Left ventricle myocardium inferior (tissue), 1 donor: ENCODE data around the gene GLRX3. TPM values are rescaled to one million over a fixed set of nuclear protein-coding genes. Genes with fewer than 3 reads are reported as not detected.
A peak's percentile ranks its signal among the peaks of the same experiment; 100 is the strongest.
"Not testable (repeated sequence)": the region's sequence is repeated elsewhere in the genome, so short reads cannot be mapped to it uniquely, and the experiment has no call there.

Experiments used
- DNase-seq: peaks from one replicate; pipeline ENCODE4 v3.0.0-alpha.2; 2020
- H3K27ac ChIP-seq: fragments of 200-600 bp; replicated peaks from 2 replicates; pipeline ENCODE4 v1.8.0; 2021
- H3K27me3 ChIP-seq: fragments of 200-600 bp; 2 replicates; pipeline ENCODE4 v1.8.0; 2021; ENCODE audit warnings: low read depth
- H3K36me3 ChIP-seq: fragments of 200-600 bp; 2 replicates; pipeline ENCODE4 v1.8.0; 2021
- H3K4me1 ChIP-seq: fragments of 200-600 bp; 2 replicates; pipeline ENCODE4 v1.8.0; 2021
- H3K4me3 ChIP-seq: fragments of 200-600 bp; 2 replicates; pipeline ENCODE4 v1.8.0; 2021; ENCODE audit warnings: mild to moderate bottlenecking, moderate library complexity
- H3K9me3 ChIP-seq: fragments of 200-600 bp; replicated peaks from 2 replicates; pipeline ENCODE4 v1.8.0; 2021
- intact Hi-C: fragments of 100-400 bp; cut with micrococcal nuclease; formaldehyde crosslinking; loops from one replicate; pipeline ENCODE4 v1.11.0; 2022
- total RNA-seq: library from RNA; stranded (reverse); fragmentation: NEBNext Ultra II Directional; extraction: Animal tissue kit (Norgen Biotek cat#: 25700); gene quantifications from one replicate; pipeline ENCODE4 v1.2.1, GENCODE V29; 2021
- TF ChIP-seq, protein P1 (sequence below): fragments of 200-600 bp; IDR thresholded peaks from 2 replicates; pipeline ENCODE4 v1.8.0; 2021; ENCODE audit warnings: antibody characterized with exemption, mild to moderate bottlenecking, borderline replicate concordance
- donor health status: DM: no; HTN: yes; CAD: no; lungs with severe emphysema.

GLRX3 gene
- total RNA-seq, 1 donor from 2014 or later: 69.2 TPM

DNA sequence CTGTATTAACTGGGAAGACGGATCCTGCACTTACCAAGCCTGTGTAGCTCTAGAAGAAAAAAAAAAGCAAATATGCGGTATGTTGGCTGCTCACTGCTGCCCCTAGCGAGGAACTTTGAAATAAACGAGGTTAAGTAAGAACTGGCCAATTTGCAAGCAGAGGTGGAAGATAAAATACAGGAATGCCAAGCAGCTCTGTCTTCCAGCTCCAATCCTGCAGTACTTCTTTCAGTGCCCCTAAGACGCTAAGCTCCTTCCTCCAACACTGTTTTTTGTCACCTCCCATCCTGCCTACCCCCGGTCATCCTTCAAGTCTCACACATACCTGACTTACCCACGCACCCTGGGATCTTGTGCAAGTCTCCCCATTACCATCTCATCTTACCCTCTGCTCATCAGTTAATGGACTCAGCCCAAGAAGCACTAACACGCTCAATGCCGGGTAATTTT lies 26.4 kb upstream of the GLRX3 start:
- peak; percentile 38 for DNase-seq
- no peaks in the 10 kb centered on the region for H3K36me3 ChIP-seq
- intact Hi-C loops: no loop called here

DNA sequence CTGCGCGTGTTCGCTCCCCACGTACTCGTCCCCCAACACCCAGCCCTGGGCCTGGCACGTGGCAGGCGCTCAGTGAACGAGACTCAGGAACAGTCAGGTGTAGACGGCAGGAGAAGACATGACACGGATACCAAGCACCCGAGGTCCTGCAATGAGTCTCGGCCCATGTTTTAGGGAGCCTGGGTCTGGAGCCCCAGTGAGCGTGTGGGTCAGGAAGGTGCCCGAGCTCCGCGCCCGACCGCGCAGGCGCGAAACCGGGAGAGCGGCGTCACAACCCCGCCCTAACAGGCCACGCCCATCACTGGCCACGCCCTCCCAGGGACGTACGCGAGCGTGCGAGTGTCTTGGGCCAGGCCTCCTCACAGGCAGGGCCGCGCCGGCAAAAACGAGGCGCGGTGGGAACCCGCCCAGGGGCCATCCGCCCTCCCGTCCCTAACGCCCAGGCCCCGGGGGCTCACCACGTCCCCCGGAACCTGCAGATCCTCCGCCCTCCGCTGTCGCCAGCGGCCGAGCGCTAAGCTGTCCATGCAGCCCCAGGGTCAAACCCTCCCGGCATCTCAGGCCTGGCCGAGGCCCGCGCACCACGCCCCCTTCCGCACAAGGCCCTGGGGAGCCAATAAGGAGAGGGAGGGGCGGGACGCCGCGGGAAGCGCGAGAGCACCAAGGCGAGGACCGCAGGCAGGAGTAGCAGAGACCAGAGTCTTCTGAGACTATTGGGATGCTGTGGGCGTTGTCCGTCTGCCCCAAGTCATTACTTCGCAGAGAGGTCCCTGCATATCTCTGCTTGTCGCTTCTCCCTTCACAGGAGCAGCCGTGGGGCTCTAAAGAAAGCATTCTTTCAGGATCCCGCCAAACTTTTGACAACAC lies 25.7 kb upstream of the GLRX3 start, which contains the start of gene C10orf143:
Gene C10orf143, minus strand, starts transcription at position 585 of the 867 bp plus-strand sequence. Its CDS starts 58 bp downstream, at position 527.
- TF ChIP-seq, protein P1, sequence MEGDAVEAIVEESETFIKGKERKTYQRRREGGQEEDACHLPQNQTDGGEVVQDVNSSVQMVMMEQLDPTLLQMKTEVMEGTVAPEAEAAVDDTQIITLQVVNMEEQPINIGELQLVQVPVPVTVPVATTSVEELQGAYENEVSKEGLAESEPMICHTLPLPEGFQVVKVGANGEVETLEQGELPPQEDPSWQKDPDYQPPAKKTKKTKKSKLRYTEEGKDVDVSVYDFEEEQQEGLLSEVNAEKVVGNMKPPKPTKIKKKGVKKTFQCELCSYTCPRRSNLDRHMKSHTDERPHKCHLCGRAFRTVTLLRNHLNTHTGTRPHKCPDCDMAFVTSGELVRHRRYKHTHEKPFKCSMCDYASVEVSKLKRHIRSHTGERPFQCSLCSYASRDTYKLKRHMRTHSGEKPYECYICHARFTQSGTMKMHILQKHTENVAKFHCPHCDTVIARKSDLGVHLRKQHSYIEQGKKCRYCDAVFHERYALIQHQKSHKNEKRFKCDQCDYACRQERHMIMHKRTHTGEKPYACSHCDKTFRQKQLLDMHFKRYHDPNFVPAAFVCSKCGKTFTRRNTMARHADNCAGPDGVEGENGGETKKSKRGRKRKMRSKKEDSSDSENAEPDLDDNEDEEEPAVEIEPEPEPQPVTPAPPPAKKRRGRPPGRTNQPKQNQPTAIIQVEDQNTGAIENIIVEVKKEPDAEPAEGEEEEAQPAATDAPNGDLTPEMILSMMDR: no peak
- peaks cover 39% of the 10 kb centered on the region for H3K4me1 ChIP-seq
- H3K27ac ChIP-seq: peak within 1 kb of the TSS; percentile 97
- H3K9me3 ChIP-seq: no peaks in the 10 kb centered on the region
- intact Hi-C loops: no loop called here
- no peaks in the 10 kb centered on the region for H3K27me3 ChIP-seq
- H3K4me3 ChIP-seq: peak within 1 kb of the TSS; percentile 94
- H3K36me3 ChIP-seq: no peaks in the 10 kb centered on the region
- DNase-seq: peak; percentile 98

More for the DNA sequence above, 26.4 kb upstream of the GLRX3 start:
- TF ChIP-seq, protein P1: peak; percentile 88
- Histone ChIP-seq H3K9me3 (no peaks in the 10 kb centered on the region), H3K27me3 (no peaks in the 10 kb centered on the region), H3K4me1 (peaks cover 39% of the 10 kb centered on the region), H3K4me3 (peak overlapping the region; percentile 94), H3K27ac (peak overlapping the region; percentile 97)

DNA sequence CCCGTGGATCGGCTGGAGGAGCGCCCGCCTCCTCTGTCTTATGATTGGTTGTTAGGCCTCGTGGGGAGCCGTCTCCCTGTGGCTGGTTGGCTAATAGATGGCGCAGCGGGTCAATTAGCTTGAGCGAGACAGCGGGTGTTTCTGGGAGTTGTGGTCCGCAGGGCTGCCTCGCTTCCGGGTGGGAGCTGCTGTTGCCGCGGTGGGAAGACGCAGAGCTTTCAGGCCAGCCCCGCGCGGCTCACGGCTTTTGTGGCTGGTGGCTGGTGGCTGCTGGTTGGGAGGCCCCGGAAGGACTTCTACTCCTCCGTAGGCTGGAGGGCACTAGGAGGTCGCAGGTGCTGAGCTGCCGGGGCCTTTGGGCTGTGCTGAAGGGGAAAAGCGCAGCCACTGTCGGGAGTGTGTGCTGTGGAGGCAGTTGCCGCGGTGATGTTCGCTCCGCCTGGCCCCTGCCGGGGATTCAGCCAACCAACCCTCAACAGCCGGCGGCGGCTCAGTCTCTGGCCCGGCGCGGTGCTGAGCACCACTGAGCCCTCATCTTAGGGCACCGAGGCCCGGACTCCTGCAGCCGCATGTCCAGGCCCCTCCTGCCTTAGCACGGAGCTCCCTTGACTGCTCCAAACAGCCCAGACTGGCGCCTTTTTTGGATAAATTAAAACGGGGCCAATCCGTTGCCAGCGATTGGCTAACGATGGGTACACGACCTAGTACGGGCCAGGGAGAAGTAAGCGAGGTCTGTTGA lies 24.9 kb upstream of the GLRX3 start:
- Histone ChIP-seq H3K27me3 (no peaks in the 10 kb centered on the region), H3K36me3 (no peaks in the 10 kb centered on the region), H3K27ac (peak overlapping the region; percentile 97), H3K4me3 (peak overlapping the region; percentile 94), H3K4me1 (peaks cover 39% of the 10 kb centered on the region), H3K9me3 (no peaks in the 10 kb centered on the region)
- DNase-seq: peak; percentile 96
- intact Hi-C loops: no loop called here
- TF ChIP-seq, protein P1: no peak

DNA sequence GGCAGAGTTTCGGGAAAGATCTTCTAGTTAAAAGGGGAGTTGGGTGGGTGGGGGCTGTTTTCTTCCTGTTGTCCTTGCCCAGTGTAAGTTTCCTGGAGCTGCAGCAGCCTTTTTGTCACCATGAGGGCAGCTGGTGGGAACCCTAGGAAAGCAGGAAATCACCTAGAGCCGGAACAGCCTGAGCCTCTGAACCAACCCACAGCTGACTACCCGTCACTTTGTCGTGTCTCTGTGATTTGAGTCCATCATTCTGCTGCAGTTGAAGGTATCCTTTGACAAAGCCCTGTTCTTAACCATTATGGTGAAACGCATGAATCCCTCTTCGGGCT lies 24.4 kb upstream of the GLRX3 start:
- peaks cover 39% of the 10 kb centered on the region for H3K4me1 ChIP-seq
- DNase-seq: no peak
- TF ChIP-seq, protein P1: no peak
- intact Hi-C loops: no loop called here
- H3K4me3 ChIP-seq: peak overlapping the region; percentile 94
- no peaks in the 10 kb centered on the region for H3K36me3 ChIP-seq
- H3K27ac ChIP-seq: peak overlapping the region; percentile 97
- no peaks in the 10 kb centered on the region for H3K9me3 ChIP-seq
- no peaks in the 10 kb centered on the region for H3K27me3 ChIP-seq

DNA sequence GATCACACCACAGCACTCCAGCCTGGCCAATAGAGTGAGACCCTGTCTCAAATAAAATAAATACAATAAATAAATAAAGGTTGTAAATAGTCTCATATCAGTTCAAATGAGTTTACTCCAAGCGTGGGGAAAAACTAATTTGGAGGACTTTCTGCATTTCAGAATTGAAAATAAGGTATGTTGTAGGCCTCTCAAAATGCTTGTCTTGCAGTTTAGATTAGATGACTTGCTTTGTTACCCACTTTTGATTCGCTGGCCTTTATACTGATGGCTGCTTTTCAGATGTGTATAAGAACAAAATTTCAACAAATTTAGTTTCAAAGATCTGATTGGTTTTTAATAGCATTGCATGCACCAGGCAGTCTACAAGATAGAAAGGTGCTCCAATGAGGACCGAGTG lies 23.4 kb upstream of the GLRX3 start:
- DNase-seq: no peak
- Histone ChIP-seq H3K27me3 (no peaks in the 10 kb centered on the region), H3K27ac (no peak overlapping the region), H3K4me1 (peaks cover 39% of the 10 kb centered on the region), H3K4me3 (no peak overlapping the region), H3K36me3 (no peaks in the 10 kb centered on the region), H3K9me3 (peaks cover 9% of the 10 kb centered on the region)
- intact Hi-C loops: no loop called here
- TF ChIP-seq, protein P1: no peak

DNA sequence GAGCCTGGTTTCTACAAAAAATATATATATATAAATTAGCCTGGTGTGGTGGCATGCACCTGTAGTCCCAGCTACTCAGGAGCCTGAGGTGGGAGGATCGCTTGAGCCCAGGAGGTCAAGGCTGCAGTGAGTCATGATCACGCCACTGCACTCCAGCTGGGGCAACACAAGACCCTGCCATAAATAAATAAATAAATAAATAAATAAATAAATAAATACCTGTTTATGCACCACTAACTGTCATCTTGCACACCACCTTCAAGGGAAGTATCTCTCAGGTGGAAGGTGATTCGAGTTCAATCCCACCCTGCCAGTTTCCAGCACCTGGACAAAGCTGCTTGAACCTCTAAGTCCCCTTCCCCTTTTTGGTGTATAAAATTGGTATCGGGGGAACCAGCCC lies 19.2 kb upstream of the GLRX3 start:
- H3K27me3 ChIP-seq, DNase-seq, H3K36me3 ChIP-seq, H3K4me3 ChIP-seq, H3K27ac ChIP-seq, intact Hi-C loops: not testable (repeated sequence)
- H3K4me1 ChIP-seq: peaks cover 11% of the 10 kb centered on the region
- peaks cover 16% of the 10 kb centered on the region for H3K9me3 ChIP-seq

DNA sequence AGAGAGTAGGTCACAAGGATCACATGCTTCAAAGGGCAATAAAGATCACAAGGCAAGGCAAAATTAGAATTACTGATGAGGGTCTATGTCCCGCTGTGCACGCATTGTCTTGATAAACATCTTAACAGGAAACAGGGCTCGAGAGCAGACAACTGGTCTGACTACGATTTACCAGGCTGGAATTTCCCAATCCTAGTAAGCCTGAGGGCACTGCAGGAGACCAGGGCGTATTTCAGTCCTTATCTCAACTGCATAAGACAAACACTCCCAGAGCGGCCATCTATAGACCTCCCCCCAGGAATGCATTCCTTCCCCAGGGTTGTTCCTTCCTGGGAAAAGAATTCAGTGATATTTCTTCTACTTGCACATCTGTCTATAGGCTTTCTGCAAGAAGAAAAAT lies 18.7 kb upstream of the GLRX3 start:
- H3K36me3 ChIP-seq, H3K27ac ChIP-seq, intact Hi-C loops, H3K4me1 ChIP-seq, H3K27me3 ChIP-seq, H3K4me3 ChIP-seq, DNase-seq: not testable (repeated sequence)
- peaks cover 16% of the 10 kb centered on the region for H3K9me3 ChIP-seq
